B cell (primary cell): ENCODE results near the gene AGAP1.

Source experiments
- CTCF ChIP-seq: fragments of 200-600 bp; IDR thresholded peaks from one replicate; pipeline ENCODE4 v1.8.0; 2022; ENCODE audit warnings: antibody characterized with exemption, mild to moderate bottlenecking
- EZH2 ChIP-seq: IDR thresholded peaks from 2 replicates; pipeline ENCODE4 v1.6.1; 2012; ENCODE audit warnings: borderline replicate concordance, low read depth, mild to moderate bottlenecking, moderate library complexity, low read length; ENCODE audit not compliant: insufficient read depth, poor library complexity, severe bottlenecking

- no peak for TF ChIP-seq CTCF
- no peak for TF ChIP-seq EZH2
These were observed 523.6 kb downstream of the AGAP1 start for GRCh38 chr2:236017446-236017845.
